Endometrial microvascular endothelial cells (primary cell): Measurements from ENCODE around the gene SFI1. TPM values are rescaled to one million over a fixed set of nuclear protein-coding genes. Genes with fewer than 3 reads are reported as not detected.

Experiments
- in situ Hi-C: cut with HindIII; loops from 2 replicates; pipeline ENCODE4 v1.10.0; 2017; ENCODE audit warnings: low sequenced_read_pairs, low pct_unique_long_range_greater_than_20kb; ENCODE audit errors: inconsistent ontology term
- total RNA-seq: library from RNA; depleted of rRNA; stranded (reverse); fragments of >200 nt; gene quantifications from one replicate; pipeline ENCODE4 v1.2.3, GENCODE V29; 2015; ENCODE audit errors: inconsistent ontology term

SFI1 gene
- total RNA-seq, 1 donor from 2014 or later, result 20.3 TPM

DNA sequence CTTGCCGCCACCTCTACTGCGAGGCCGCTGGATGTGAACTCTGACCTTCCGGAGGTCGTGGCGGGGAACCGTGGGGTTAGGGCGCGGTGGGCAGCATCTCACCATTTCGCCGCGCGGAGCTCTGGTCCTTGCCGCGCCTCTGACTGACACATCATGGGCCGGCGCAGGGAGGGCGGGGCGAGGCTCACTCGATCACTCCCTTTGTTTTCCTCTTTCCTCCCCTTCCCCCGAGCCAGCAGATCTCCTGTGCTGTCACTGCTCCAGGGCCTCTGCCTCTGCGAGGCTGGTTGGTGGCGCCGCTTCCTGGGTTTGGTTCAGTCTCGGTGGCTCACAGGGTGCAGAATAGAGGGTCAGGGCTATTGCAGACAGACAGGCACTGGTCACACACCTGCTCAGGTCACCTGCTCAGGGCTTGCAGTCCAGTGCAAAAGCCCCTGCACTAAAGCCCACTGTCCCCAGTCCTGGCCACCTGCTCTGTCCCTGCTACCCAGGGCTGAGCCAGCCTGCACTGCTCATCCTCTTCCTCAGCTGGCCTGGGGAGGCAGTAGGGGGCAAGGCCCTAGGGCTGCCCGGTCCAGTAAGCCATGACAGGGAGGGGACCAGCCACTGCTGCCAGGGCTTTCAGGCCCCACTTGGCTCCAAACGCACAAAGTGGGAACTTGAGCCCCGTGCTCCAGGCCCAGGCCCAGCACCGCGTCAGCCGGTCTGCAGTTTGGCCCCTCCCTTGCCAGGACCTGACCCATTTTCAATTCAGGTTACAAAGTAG, 129.5 kb downstream of the SFI1 start:
- in situ Hi-C loops, result no loop called here

DNA sequence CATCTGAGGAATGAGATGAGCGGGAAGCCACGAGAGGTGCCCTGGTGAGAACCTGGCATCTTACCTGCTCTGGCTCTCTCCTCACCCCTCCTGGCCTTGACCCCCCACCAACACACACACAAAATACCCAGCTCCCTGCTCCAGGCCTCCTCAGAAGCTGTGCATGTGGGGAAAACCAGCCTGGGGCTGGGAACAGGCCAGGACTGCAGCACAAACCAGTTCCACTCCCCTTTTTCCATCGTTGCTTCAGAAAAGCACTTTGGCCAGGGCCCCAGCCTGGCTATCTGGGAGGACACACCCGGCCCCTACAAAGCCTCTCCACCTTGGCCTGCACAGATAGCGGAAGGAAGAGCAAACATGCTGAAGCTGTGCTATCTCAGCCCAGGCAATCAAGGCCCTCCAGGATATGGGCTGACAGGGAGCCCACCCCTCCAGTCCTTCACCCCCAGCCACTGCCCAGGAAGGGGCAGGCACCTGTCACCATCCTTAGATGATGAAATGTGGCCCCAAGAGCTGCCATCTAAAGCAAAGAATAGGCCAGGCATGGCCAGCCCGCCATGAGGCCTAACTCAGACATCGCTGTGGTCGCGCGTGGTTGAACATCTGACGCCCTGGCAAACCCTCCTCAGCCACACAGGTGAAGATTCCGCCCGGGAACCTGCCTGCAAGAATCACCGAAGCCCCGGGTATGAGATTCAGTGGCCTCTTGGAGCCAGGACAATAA, 130.3 kb downstream of the SFI1 start:
- in situ Hi-C loops, result no loop called here

DNA sequence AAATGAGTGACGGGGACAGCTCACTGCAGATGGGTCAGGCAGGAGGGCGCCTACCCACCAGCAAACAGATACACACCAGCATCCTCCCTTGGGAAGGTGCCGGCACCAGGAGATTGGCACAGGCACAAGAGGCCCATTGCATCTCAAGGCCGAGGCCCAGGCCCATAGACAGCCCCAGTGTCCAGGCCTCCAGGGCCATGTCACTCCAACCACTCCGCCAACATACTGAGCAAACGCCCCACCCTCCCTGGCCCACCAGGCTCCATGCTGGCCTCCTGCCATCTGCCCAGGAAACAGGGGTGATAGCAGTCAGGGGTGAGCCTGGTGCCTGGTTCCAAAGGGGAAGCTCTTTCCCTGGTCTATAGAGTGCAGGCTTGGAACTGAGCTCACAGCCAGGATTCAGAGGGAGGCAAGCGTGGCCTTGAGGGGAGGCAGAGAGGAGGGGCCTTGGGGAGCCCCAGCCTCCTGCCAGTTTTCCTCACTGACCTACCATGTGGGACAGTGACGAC, 130.9 kb downstream of the SFI1 start:
- in situ Hi-C loops, result no loop called here

DNA sequence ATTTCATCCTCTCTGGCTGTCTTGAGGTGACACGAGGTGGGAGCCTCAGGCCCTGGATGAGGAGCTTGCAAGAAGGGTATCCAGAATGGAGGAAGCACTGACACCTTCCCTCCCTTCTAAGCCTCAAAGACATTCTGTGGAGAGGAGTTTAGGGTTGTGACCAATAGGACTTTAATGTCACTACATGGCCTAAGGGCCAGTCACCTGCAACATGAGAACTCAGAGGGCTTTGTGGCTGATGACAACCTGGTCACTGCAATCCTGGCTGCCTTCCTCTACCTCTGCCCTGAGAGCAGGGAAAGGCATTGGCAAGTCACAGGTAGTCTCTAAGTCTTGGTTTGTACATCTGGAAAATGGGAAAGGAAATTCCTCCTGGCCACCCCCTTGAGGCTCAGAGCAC, 132.0 kb downstream of the SFI1 start:
- in situ Hi-C loops, result no loop called here

DNA sequence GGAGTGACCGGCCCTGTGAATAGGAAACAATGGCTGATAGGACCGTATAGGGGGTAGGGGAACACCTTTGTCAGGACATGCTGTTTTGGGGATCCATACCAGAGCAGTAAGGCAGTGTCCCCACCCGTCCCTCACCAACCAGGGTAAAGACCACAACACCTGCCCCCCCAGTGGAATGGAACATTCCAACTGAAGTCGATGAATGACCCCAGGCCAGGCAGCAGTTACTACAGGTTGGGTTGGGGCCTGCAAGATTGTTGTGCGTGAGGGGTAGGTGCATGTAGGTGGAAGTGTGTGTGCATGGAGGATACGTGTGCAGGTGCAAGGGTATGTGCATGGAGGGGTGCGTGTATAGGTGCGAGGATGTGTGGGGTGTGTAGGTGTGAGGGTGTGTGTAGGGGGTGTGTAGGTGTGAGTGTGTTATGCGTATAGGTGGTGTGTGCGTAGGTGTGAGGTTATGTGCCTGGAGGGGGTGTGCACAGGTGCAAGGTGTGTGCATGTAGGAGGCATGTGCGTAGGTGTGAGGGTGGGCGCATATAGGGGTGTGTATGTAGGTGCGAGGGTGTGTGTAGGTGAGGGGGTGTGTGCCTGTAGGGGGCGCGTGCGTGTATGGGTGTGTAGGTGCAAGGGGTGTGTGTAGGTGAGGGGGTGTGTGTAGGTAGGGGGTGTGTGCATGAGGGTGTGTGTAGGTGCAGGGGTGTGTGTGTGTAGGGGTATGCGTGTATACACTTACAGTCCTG, 132.8 kb downstream of the SFI1 start:
- in situ Hi-C loops, result no loop called here

DNA sequence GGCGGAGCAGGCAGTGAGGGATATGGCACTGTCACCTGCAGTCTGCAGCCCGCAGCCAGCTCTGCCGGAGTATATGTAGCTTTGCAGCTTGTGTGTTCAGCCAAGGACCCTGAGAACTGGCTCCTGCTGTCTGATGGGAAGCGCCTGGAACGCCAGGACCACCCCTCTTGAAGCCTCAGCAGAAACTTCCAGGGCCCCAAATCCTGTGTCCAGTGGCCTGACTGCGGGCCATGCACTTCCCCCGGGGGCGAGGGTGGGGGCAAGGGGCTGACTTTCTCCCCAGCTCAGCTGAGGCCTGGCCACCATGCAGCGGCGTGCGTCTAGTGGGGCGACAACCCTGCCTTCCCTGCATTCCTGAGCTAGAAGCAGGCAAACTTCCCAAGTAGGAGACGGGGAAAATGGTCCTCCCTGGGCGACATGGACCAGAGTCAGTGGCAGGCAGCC, 133.4 kb downstream of the SFI1 start:
- in situ Hi-C loops, result no loop called here

DNA sequence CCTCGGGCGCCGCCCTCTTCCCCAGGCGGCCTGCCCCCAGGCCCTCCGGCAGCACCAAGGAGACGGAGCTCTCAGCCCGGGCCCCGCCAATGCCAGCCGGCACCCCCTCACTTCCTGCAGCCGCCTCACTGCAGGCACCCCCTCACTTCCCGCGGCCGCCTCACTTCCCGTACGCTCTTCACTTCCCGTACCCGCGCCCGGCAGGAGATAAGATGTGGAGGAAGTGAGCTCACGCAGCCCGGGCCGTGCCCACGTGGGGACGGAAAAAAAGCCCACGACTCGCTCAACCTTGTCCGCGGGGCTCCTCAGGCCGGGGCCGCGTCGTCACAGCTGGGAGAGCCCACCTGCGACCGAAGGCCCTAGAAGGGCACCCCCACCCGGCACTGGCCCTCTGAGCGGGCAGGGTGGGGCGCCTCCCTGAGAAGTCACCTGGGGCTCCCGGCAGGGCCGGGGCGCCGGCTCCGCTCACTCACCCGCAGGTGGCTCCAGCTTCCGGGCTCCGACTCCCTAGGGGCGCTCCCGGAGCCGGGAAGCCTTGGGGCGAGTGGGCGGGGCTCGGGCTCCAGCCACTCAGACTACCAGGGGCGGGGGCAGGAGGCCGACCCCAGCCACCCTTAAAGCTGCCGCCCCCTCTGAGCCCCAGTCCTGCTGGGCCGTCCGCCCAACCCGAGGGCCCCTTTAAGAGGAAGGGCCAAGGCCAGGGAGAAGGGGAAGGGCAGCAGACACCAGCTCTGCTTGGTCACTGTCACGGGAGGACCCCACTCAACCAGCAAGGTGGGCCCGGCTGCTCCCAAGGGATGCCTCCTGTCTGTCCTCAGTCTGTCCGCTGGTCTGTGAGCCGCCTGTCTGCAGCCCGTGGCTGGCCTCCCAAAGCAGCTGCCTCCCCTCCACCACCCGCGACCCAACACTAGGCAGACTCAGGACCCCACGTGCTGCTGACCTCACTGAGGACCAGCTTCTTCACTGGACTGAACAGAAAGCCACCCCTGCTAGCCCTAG, 134.3 kb downstream of the SFI1 start:
- in situ Hi-C loops, result no loop called here

DNA sequence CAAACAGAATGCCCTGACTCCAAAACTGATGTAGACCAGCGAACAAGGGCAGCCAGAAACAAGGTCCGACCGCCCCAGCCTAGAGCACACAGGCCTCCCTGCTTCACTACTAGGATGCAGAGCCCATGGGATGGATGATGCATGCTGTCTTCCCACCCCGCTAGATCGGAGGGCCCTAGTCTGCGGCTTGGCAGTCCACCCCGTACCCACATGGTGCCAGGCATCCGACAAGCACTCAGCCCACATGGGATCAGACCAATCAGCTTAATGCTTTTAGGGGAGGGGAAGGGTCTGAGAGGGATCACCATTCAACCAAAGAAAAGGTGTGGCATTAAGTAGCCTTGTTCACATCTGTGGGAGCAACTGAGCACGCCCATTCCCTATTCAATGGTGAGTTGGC, 135.1 kb downstream of the SFI1 start:
- in situ Hi-C loops, result no loop called here

DNA sequence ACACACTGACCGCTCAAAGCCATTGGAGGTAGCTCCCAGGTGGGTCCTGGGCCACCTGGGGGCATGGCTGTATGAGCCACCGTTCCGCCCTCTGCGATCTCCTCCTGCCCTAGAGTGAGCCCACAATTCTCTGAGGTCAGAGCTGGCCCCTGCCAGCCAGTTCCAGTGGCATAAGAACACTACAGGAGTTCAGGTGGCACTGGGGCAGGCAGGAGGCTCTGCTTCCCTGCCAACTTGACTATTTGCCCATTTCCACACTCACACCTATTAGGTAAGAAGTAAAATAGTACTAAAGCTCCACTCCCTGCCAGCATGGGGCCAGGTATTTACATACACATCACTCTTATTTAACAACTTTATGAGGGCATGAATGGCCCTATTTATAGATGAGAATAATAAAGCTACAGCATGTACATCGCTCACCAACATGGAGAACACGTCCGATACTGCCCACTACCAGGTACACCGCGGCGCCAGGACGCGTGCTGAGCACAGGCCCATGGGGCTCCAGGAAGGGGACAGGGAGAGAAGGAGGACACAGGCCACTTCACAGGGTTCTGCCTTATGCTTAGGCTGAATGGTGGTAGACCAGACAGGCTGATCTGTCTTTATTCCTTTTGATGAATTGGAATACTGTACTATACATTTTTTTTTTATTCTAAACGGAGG, 139.4 kb downstream of the SFI1 start:
- in situ Hi-C loops, result no loop called here

DNA sequence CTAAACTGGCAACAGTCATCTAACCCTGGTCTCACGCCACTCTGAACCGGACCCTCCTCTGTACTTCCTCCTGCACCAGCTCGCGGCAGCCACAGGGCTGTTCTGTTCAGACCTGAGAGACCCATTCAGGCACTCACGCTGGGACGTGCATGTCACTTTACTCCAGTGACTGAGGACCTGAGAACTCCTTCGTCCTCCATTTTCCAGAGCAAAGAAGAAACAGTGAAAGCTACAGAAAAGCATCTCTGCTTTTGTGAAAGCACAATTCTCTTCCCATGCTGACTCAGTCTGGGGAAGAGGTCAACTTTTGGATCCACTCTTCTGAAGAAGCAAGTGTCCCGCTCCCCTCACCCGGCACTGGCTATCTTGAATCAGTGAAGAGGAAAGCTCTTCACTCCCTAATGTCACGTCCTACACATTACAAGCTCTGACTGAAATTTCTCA, 141.1 kb downstream of the SFI1 start:
- in situ Hi-C loops, result no loop called here

DNA sequence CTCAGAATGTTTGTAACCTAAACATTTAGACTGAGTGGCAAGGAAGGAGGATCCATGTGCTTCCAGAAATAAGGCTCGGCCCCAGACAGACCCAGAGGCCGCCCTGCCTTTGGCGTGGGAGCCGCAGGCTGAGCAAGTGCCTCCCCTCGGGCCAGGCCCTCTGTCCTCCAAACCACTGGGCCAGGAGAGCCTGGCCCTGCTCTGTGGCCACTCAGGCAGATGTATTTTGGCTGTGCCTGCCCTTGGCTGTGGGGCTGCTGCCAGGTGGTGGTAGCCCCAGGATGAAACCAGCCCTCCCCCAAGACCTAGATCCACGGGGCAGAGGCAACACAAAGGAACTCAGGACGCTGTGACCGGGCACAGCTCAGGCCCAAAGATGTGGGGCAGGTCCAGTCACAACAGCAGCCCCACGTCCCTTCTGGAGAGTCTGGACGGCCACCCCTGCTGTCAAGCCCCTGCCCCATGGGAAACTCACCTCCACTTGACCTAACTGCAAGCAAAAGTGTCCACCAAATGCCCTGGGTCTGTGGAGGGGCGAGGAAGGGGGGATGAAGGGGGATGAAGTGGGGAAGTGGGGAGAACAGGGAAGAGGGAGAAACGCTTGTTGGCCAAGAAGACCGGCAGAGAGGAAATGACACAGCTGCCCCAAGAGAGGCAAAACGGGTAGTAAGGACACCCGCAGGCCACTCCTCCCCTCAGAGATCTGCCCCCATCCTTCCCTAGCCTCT, 141.7 kb downstream of the SFI1 start:
- in situ Hi-C loops, result no loop called here

DNA sequence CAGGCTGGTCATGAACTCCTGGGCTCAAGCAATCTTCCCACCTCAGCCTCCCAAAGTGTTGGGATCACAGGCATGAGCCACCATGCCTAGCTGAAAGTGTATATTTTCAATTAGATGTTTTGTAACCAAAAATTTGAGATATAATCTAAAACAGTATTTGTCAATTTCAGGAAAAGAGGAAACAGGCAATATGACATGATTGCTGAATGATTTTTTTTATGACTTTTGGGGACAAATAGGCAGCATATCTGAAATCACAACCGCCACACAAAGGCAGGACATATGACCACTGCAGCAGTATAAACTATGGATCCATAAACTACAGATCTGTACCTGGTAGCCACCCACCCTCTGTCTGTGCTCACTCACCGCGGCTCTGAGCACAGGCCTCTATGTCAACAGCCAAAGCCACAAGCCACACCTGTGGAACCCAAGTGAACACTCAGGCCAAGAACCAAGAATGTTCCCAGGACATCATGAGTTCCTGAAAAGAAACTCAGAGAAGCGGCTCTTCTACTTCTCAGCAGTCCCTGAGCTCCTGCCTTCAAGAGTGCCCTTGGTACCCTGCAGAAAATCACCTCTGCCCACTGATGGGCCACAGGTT, 143.2 kb downstream of the SFI1 start:
- in situ Hi-C loops, result no loop called here

DNA sequence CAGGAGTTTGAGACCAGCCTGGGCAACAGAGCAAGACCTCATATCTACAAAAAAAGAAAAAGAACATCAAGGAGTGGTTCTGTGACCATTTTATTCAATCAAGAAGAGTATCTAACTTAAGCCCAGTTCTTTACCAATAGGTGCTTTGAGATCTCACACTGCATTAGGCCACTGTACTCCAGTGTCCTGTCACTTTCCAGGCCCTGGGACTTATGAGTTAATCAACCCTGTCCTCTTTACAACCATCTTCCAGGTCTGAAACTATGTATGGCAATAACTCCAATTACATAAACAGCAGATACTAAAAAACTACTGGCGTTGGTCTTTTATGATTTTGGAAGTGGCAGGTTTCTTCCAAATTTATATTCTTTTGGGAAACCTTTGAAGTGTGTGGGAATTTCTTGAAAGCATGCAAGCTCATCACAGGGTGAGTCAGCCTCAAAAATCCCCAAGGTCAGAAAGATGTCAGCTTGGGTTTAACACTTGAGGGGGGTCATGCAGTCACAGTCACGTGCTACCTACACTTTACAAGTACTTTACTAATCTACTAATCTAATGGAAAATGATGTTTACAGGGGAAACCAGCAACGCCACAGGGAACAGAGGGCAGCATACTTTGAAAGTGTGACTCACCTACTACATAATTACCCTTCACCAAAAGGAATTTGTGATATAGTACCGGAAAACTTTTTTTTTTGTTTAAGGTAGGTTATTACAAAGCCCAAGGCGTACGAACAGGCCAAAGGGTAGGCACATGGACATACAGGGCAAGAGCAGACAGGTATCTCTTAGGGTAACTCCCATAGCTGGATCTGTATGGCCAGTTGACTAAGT, 150.1 kb downstream of the SFI1 start:
- in situ Hi-C loops, result no loop called here

DNA sequence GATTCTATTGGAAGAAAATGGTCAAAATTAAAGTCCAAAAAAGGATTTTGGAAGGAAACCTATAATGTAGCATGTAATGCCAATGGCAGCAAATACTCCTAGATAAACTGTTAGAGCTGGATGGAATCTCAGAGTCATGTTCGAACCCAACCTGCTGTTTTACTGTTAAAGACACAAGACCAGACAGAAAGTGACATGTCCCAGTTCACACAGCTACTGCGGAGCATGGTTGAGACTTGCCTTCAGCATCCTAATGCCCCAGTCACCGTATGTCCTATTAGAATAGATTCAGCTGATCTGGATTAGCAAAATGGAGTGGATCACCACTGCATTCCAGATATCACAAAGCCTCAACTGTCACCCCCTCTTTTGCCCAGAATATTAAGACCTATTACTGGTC, 150.7 kb downstream of the SFI1 start:
- in situ Hi-C loops, result no loop called here

DNA sequence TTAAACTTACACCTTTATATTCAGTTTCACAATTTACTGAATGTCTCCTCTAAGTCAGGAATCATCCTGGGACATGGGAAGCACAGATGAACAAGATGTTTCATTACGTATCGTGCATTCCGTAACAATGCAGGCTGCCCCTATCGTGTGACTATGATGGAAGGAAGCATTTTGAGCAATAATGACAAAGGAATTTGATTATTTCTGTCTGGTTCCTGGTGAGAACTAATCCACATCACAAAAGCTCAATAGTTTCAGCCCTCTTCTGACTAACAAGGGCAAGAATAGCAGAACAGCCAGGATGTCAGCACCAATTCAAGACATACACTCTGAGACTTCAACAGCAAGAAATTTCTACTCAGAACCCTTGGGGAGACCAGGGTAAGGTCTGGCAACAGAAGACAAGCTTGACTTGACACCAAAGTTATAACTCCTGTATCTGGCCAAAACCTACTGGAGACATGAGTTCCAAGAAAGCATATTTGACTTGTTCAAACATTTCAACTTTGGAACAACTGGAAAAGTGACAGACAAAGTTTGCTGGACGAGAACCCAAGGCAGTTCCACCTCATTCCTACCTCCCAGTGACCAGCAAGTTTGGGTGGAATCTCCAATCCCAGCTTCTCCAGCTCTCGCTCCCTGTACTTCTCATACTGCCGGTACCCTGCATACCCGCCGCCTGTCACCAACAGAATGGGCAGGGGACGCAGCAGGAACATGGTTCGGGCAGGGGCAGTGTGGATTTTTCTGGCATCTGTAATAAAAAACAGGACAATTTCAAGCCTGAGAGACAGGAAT, 151.4 kb downstream of the SFI1 start:
- in situ Hi-C loops, result no loop called here
